Activated CD4-positive, alpha-beta T cell treated with anti-CD3 and anti-CD28 coated beads, Interleukin-2, amount 10 ng/mL, durations not matched to agents 7 days and 5 days (primary cell): ENCODE results near the gene XPO6. TPM values are rescaled to one million over a fixed set of nuclear protein-coding genes. Genes with fewer than 3 reads are reported as not detected.

Experiments
- CTCF ChIA-PET: fragments of 350-600 bp; sonication (Branson Sonifier 250); formaldehyde crosslinking; loops from one replicate; lab custom pipeline; 2021; ENCODE audit warnings: antibody characterized with exemption; lab: Charles Lee
- POLR2A ChIA-PET: fragments of 350-600 bp; sonication (Branson Sonifier 250); formaldehyde crosslinking; loops from one replicate; lab custom pipeline; 2021; ENCODE audit warnings: antibody characterized with exemption; lab: Charles Lee
- DNase-seq: peaks from one replicate; pipeline ENCODE4 v3.0.0-alpha.2; 2020
- H3K27ac Mint-ChIP-seq: one replicate; pipeline ENCODE4 v1.8.0; 2021; ENCODE audit warnings: mild to moderate bottlenecking, moderate library complexity, mixed read lengths
- H3K27me3 Mint-ChIP-seq: one replicate; pipeline ENCODE4 v1.8.0; 2021; ENCODE audit warnings: mixed read lengths
- H3K36me3 Mint-ChIP-seq: one replicate; pipeline ENCODE4 v1.8.0; 2021; ENCODE audit warnings: low read depth, mixed read lengths
- H3K4me1 Mint-ChIP-seq: one replicate; pipeline ENCODE4 v1.8.0; 2021; ENCODE audit warnings: mixed read lengths
- H3K4me3 Mint-ChIP-seq: one replicate; pipeline ENCODE4 v1.8.0; 2021; ENCODE audit warnings: mild to moderate bottlenecking, moderate library complexity, mixed read lengths
- H3K9me3 Mint-ChIP-seq: one replicate; pipeline ENCODE4 v1.8.0; 2021; ENCODE audit warnings: mixed read lengths
- total RNA-seq, 2 experiments: library from RNA; stranded (reverse); gene quantifications; one replicate each; pipeline ENCODE4 v1.2.3, GENCODE V29; 2021

The XPO6 gene
- total RNA-seq, 2 experiments from 2014 or later = 237 to 304 TPM

- Mint-ChIP-seq H3K36me3 (peaks cover 78% of the 10 kb centered on the region), H3K4me3 (no peak overlapping the region), H3K27me3 (no peaks in the 10 kb centered on the region), H3K4me1 (peaks cover 77% of the 10 kb centered on the region), H3K27ac (peak overlapping the region; percentile 57), H3K9me3 (peaks cover 2% of the 10 kb centered on the region)
- CTCF ChIA-PET = interaction anchor here (0.6 to 2.0 kb wide), 8 partner anchors 7 to 39 kb away, joined by 3 to 5 read pairs (median 3); no protein-coding TSS in a partner anchor
- POLR2A ChIA-PET = no interaction called here
- DNase-seq = no peak
Observed at GRCh38 chr16:28179354-28179753, 32.4 kb downstream of the XPO6 start.

GRCh38 chr16:28175715-28176114 is 36.0 kb downstream of the XPO6 start:
- no peak overlapping the region for H3K4me3 Mint-ChIP-seq
- no peak overlapping the region for H3K27ac Mint-ChIP-seq
- H3K27me3 Mint-ChIP-seq = no peaks in the 10 kb centered on the region
- no peaks in the 10 kb centered on the region for H3K9me3 Mint-ChIP-seq
- H3K4me1 Mint-ChIP-seq = peaks cover 65% of the 10 kb centered on the region
- peaks cover 71% of the 10 kb centered on the region for H3K36me3 Mint-ChIP-seq
- no peak for DNase-seq
- ChIA-PET CTCF (interaction anchor here (0.6 to 1.0 kb wide), 3 partner anchors 9 to 29 kb away, joined by 3 read pairs; no protein-coding TSS in a partner anchor), POLR2A (no interaction called here)

- Mint-ChIP-seq H3K4me3 (no peak overlapping the region), H3K27ac (no peak overlapping the region), H3K4me1 (peaks cover 73% of the 10 kb centered on the region), H3K27me3 (no peaks in the 10 kb centered on the region), H3K36me3 (peaks cover 69% of the 10 kb centered on the region), H3K9me3 (no peaks in the 10 kb centered on the region)
- DNase-seq = no peak
- ChIA-PET POLR2A (no interaction called here), CTCF (interaction anchor here (0.8 to 1.2 kb wide), 3 partner anchors 35 to 46 kb away, joined by 3 to 4 read pairs (median 3); no protein-coding TSS in a partner anchor)
Observed at GRCh38 chr16:28172336-28172735, 39.4 kb downstream of the XPO6 start.

GRCh38 chr16:28171816-28172215 is 39.9 kb downstream of the XPO6 start:
- Mint-ChIP-seq H3K27me3 (no peaks in the 10 kb centered on the region), H3K4me1 (peaks cover 75% of the 10 kb centered on the region), H3K27ac (no peak overlapping the region), H3K4me3 (no peak overlapping the region), H3K9me3 (no peaks in the 10 kb centered on the region), H3K36me3 (peaks cover 69% of the 10 kb centered on the region)
- no peak for DNase-seq
- POLR2A ChIA-PET = no interaction called here
- CTCF ChIA-PET = interaction anchor here (0.8 to 1.2 kb wide), 3 partner anchors 36 to 46 kb away, joined by 3 to 4 read pairs (median 3); no protein-coding TSS in a partner anchor

- DNase-seq = peak; percentile 67
- Mint-ChIP-seq H3K4me1 (peaks cover 78% of the 10 kb centered on the region), H3K27ac (peak overlapping the region; percentile 81), H3K36me3 (peaks cover 69% of the 10 kb centered on the region), H3K9me3 (no peaks in the 10 kb centered on the region), H3K4me3 (peak overlapping the region; percentile 2), H3K27me3 (no peaks in the 10 kb centered on the region)
- CTCF ChIA-PET = interaction anchor here (0.9 kb wide), 1 partner anchor 44 kb away, joined by 3 read pairs; no protein-coding TSS in a partner anchor
- POLR2A ChIA-PET = no interaction called here
Observed at GRCh38 chr16:28168991-28169554, 42.7 kb downstream of the XPO6 start.

GRCh38 chr16:28167730-28168129 is 44.0 kb downstream of the XPO6 start:
- no peak for DNase-seq
- Mint-ChIP-seq H3K4me3 (no peak overlapping the region), H3K27me3 (no peaks in the 10 kb centered on the region), H3K27ac (peak overlapping the region; percentile 81), H3K4me1 (peaks cover 83% of the 10 kb centered on the region), H3K9me3 (no peaks in the 10 kb centered on the region), H3K36me3 (peaks cover 69% of the 10 kb centered on the region)
- ChIA-PET POLR2A (no interaction called here), CTCF (interaction anchor here (1.1 kb wide), 1 partner anchor 18 kb away, joined by 3 read pairs; no protein-coding TSS in a partner anchor)

- Mint-ChIP-seq H3K4me1 (peaks cover 83% of the 10 kb centered on the region), H3K4me3 (no peak overlapping the region), H3K27me3 (no peaks in the 10 kb centered on the region), H3K9me3 (no peaks in the 10 kb centered on the region), H3K27ac (peak overlapping the region; percentile 64), H3K36me3 (peaks cover 65% of the 10 kb centered on the region)
- CTCF ChIA-PET = interaction anchor here (0.8 to 1.1 kb wide), 2 partner anchors 12 to 18 kb away, joined by 3 read pairs; no protein-coding TSS in a partner anchor
- DNase-seq = no peak
- POLR2A ChIA-PET = no interaction called here
Observed at GRCh38 chr16:28167221-28167620, 44.5 kb downstream of the XPO6 start.

GRCh38 chr16:28166394-28167208 is 45.2 kb downstream of the XPO6 start:
- Mint-ChIP-seq H3K9me3 (no peaks in the 10 kb centered on the region), H3K36me3 (peaks cover 64% of the 10 kb centered on the region), H3K27ac (peak overlapping the region; percentile 64), H3K4me3 (no peak overlapping the region), H3K27me3 (no peaks in the 10 kb centered on the region), H3K4me1 (peaks cover 83% of the 10 kb centered on the region)
- POLR2A ChIA-PET = no interaction called here
- CTCF ChIA-PET = interaction anchor here (0.8 to 1.1 kb wide), 2 partner anchors 13 to 19 kb away, joined by 3 read pairs; no protein-coding TSS in a partner anchor
- DNase-seq = no peak

GRCh38 chr16:28165598-28165997 is 46.2 kb downstream of the XPO6 start:
- Mint-ChIP-seq H3K36me3 (peaks cover 65% of the 10 kb centered on the region), H3K27me3 (no peaks in the 10 kb centered on the region), H3K4me3 (no peak overlapping the region), H3K4me1 (peaks cover 89% of the 10 kb centered on the region), H3K9me3 (no peaks in the 10 kb centered on the region), H3K27ac (peak overlapping the region; percentile 77)
- DNase-seq = no peak
- POLR2A ChIA-PET = no interaction called here
- CTCF ChIA-PET = interaction anchor here (1.4 to 1.7 kb wide), 2 partner anchors 12 to 14 kb away, joined by 3 to 6 read pairs; no protein-coding TSS in a partner anchor

GRCh38 chr16:28164140-28164539 is 47.6 kb downstream of the XPO6 start:
- H3K27ac Mint-ChIP-seq = no peak overlapping the region
- H3K4me1 Mint-ChIP-seq = peaks cover 87% of the 10 kb centered on the region
- peaks cover 65% of the 10 kb centered on the region for H3K36me3 Mint-ChIP-seq
- no peak for DNase-seq
- H3K9me3 Mint-ChIP-seq = no peaks in the 10 kb centered on the region
- POLR2A ChIA-PET = no interaction called here
- no peak overlapping the region for H3K4me3 Mint-ChIP-seq
- no peaks in the 10 kb centered on the region for H3K27me3 Mint-ChIP-seq
- CTCF ChIA-PET = interaction anchor here (0.8 to 2.0 kb wide), 4 partner anchors 10 to 18 kb away, joined by 3 to 6 read pairs (median 4); no protein-coding TSS in a partner anchor

- H3K36me3 Mint-ChIP-seq = peaks cover 65% of the 10 kb centered on the region
Observed at GRCh38 chr16:28163699-28164098, 48.1 kb downstream of the XPO6 start.

GRCh38 chr16:28162326-28162877 is 49.4 kb downstream of the XPO6 start:
- no peak overlapping the region for H3K4me3 Mint-ChIP-seq
- ChIA-PET CTCF (interaction anchor here (0.6 to 2.0 kb wide), 5 partner anchors 8 to 556 kb away, joined by 3 to 6 read pairs (median 3); no protein-coding TSS in a partner anchor), POLR2A (no interaction called here)
- peaks cover 67% of the 10 kb centered on the region for H3K36me3 Mint-ChIP-seq
- no peaks in the 10 kb centered on the region for H3K27me3 Mint-ChIP-seq
- H3K9me3 Mint-ChIP-seq = no peaks in the 10 kb centered on the region
- no peak for DNase-seq
- H3K27ac Mint-ChIP-seq = no peak overlapping the region
- peaks cover 86% of the 10 kb centered on the region for H3K4me1 Mint-ChIP-seq

More at GRCh38 chr16:28163699-28164098, 48.1 kb downstream of the XPO6 start:
- peaks cover 86% of the 10 kb centered on the region for H3K4me1 Mint-ChIP-seq
- DNase-seq = no peak
- H3K27ac Mint-ChIP-seq = no peak overlapping the region
- no peaks in the 10 kb centered on the region for H3K9me3 Mint-ChIP-seq
- ChIA-PET POLR2A (no interaction called here), CTCF (interaction anchor here (0.6 to 2.0 kb wide), 3 partner anchors 12 to 19 kb away, joined by 3 to 6 read pairs (median 4); no protein-coding TSS in a partner anchor)
- no peaks in the 10 kb centered on the region for H3K27me3 Mint-ChIP-seq
- no peak overlapping the region for H3K4me3 Mint-ChIP-seq
